ENCODE results near the gene ULK4. TPM values are rescaled to one million over a fixed set of nuclear protein-coding genes. Genes with fewer than 3 reads are reported as not detected.

The ULK4 gene
- total and polyA plus RNA-seq, 9 of the 15 experiments (the other 6 are each of a cell fraction or from before 2014, with no cell fraction given): 3.0 to 5.9 (median 3.5) TPM

DNA sequence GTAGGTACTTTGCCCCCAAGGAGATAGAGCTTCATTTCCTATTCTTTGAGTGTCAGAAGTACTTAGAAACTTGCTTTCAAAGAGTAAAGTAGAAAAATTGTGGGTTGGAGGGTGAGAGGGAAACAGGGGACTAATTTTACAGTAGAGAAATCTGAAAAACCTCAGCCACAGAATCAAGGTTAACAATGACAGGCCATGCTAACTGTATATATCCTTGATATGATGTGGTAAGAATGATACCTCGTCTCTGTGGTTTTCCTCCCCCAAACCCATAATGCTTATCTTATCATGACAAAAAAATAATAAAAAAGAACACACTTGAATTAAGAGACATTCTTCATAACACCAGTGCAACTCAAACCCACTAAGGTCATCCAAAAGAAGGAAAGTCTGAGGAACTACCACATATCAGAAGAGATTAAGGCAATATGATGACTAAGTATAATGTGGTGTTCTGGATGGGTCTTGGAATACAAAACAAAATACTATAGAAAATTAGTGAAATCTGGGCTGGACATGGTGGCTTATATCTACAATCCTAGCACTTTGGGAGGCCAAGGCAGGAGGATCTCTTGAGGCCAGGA is 360.4 kb downstream of the ULK4 start:
- H3K9me1 ChIP-seq (ENCODE audit: control insufficient read depth, insufficient read depth, low read length): no peaks in the 10 kb centered on the region
- no peak overlapping the region for H3K4me2 ChIP-seq (ENCODE audit: insufficient read depth, low read length)
- no peaks in the 10 kb centered on the region for H4K20me1 ChIP-seq (replicated peaks; ENCODE audit: control insufficient read depth, insufficient read depth, low read length)
- no peaks in the 10 kb centered on the region for H3K9me3 ChIP-seq (replicated peaks; ENCODE audit: control insufficient read depth, insufficient read depth, low read depth, low read length)
- H3K4me1 ChIP-seq (replicated peaks in 1 of 2; ENCODE audit: control insufficient read depth in 2 of 2, insufficient read depth in 2 of 2, low read length in 2 of 2): no peaks in the 10 kb centered on the region
- H3K79me2 ChIP-seq (ENCODE audit: control insufficient read depth, insufficient read depth, low read length): no peaks in the 10 kb centered on the region
- ChIA-PET POLR2A (no interaction called here), CTCF (ENCODE audit: low intra/inter-chr PET ratio) (no interaction called here)
- in situ Hi-C loops (cut with MboI) (no loop called here), intact Hi-C loops (cut with micrococcal nuclease) (no loop called here)
- H3K27me3 ChIP-seq (ENCODE audit: control insufficient read depth in 2 of 2, insufficient read depth in 2 of 2, low read length in 2 of 2): peaks cover 0 to 3% of the 10 kb centered on the region in 2 experiments; a peak in 1 of 5 replicates
- no peak overlapping the region for H3K27ac ChIP-seq (ENCODE audit: extremely low read depth, low read depth, low read length)
- TF ChIP-seq C11orf30 (IDR thresholded peaks at IDR 0.05; ENCODE audit: low read depth): peak; percentile 15; the same call in 1 of the 2 replicates
- TF ChIP-seq, protein P1, sequence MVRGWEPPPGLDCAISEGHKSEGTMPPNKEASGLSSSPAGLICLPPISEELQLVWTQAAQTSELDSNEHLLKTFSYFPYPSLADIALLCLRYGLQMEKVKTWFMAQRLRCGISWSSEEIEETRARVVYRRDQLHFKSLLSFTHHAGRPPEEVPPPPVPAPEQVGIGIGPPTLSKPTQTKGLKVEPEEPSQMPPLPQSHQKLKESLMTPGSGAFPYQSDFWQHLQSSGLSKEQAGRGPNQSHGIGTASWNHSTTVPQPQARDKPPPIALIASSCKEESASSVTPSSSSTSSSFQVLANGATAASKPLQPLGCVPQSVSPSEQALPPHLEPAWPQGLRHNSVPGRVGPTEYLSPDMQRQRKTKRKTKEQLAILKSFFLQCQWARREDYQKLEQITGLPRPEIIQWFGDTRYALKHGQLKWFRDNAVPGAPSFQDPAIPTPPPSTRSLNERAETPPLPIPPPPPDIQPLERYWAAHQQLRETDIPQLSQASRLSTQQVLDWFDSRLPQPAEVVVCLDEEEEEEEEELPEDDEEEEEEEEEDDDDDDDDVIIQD (CRISPR knock-in tag; IDR thresholded peaks at IDR 0.05): no peak
- peak; percentile 24; the same call in 1 of the 2 replicates for TF ChIP-seq ZNF316 (IDR thresholded peaks at IDR 0.05)
- no peak overlapping the region for H3K9ac ChIP-seq (ENCODE audit: insufficient read depth in 1 of 2, low read depth in 2 of 2, low read length in 2 of 2)
- H3K4me3 ChIP-seq: no peak overlapping the region
- no peak for FAIRE-seq
- no peak for DNase-seq (ENCODE audit: extremely low read depth in 1 of 4, low spot score in 3 of 4)
- H2AFZ ChIP-seq (ENCODE audit: low read depth, low read length): no peak overlapping the region
- H3K36me3 ChIP-seq (ENCODE audit: control insufficient read depth, insufficient read depth, low read length): no peaks in the 10 kb centered on the region
- WGBS (ENCODE audit: insufficient coverage, low coverage, missing lambda C conversion rate): 0% methylated on average over 1 of the region's 1 CpG
- no peak for ATAC-seq
- no TSS peak for BruUV-seq (replicated peaks)

DNA sequence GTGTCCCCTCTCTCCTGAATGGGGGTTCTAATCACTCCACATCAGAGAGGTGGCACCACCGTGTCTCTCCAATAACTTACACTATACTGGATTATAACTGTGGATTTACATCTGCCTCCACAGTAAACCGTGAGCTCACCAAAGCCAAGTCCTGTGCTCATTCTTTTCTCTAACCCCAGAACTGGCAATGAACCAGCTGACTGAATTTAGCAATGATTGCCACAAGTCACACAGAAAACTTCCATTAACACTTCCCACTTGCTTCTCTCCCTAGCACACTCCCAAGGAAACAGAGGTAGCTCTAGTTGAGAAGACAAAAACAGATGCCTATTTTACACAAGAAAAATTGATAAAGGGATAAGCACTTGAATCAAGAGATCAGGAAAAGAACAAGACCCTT is 361.3 kb downstream of the ULK4 start:
- BruUV-seq (replicated peaks): no TSS peak
- DNase-seq (ENCODE audit: extremely low read depth in 1 of 4, low spot score in 3 of 4): no peak
- H3K36me3 ChIP-seq (ENCODE audit: control insufficient read depth, insufficient read depth, low read length): no peaks in the 10 kb centered on the region
- 5% methylated on average over 2 of the region's 2 CpGs for WGBS (ENCODE audit: insufficient coverage, low coverage, missing lambda C conversion rate)
- no peaks in the 10 kb centered on the region for H3K9me1 ChIP-seq (ENCODE audit: control insufficient read depth, insufficient read depth, low read length)
- intact Hi-C loops (cut with micrococcal nuclease): no loop called here
- H2AFZ ChIP-seq (ENCODE audit: low read depth, low read length): no peak overlapping the region
- H3K4me1 ChIP-seq (replicated peaks in 1 of 2; ENCODE audit: control insufficient read depth in 2 of 2, insufficient read depth in 2 of 2, low read length in 2 of 2): no peaks in the 10 kb centered on the region
- H4K20me1 ChIP-seq (replicated peaks; ENCODE audit: control insufficient read depth, insufficient read depth, low read length): no peaks in the 10 kb centered on the region
- H3K27me3 ChIP-seq (ENCODE audit: control insufficient read depth in 2 of 2, insufficient read depth in 2 of 2, low read length in 2 of 2): peaks cover 0 to 3% of the 10 kb centered on the region in 2 experiments; a peak in 1 of 5 replicates
- no peak overlapping the region for H3K4me2 ChIP-seq (ENCODE audit: insufficient read depth, low read length)
- H3K9me3 ChIP-seq (replicated peaks; ENCODE audit: control insufficient read depth, insufficient read depth, low read depth, low read length): no peaks in the 10 kb centered on the region
- no peak overlapping the region for H3K27ac ChIP-seq (ENCODE audit: extremely low read depth, low read depth, low read length)
- FAIRE-seq: no peak
- ChIA-PET POLR2A (no interaction called here), CTCF (ENCODE audit: low intra/inter-chr PET ratio) (no interaction called here)
- no peak overlapping the region for H3K4me3 ChIP-seq
- H3K79me2 ChIP-seq (ENCODE audit: control insufficient read depth, insufficient read depth, low read length): no peaks in the 10 kb centered on the region
- no peak overlapping the region for H3K9ac ChIP-seq (ENCODE audit: insufficient read depth in 1 of 2, low read depth in 2 of 2, low read length in 2 of 2)
- in situ Hi-C loops (cut with MboI): no loop called here
- ATAC-seq: no peak
- TF ChIP-seq PHTF2 (CRISPR knock-in tag; IDR thresholded peaks at IDR 0.05): no peak
- TF ChIP-seq NUFIP1 (IDR thresholded peaks at IDR 0.05; ENCODE audit: partially characterized antibody): no peak
- TF ChIP-seq NR3C1 (CRISPR knock-in tag; IDR thresholded peaks at IDR 0.05): no peak
- no peak for TF ChIP-seq FOXP1 (CRISPR knock-in tag; IDR thresholded peaks at IDR 0.05)
- no peak for TF ChIP-seq ZNF184 (CRISPR knock-in tag; IDR thresholded peaks at IDR 0.05)
- TF ChIP-seq ZNF431 (CRISPR knock-in tag; IDR thresholded peaks at IDR 0.05): no peak
- TF ChIP-seq, protein P2, sequence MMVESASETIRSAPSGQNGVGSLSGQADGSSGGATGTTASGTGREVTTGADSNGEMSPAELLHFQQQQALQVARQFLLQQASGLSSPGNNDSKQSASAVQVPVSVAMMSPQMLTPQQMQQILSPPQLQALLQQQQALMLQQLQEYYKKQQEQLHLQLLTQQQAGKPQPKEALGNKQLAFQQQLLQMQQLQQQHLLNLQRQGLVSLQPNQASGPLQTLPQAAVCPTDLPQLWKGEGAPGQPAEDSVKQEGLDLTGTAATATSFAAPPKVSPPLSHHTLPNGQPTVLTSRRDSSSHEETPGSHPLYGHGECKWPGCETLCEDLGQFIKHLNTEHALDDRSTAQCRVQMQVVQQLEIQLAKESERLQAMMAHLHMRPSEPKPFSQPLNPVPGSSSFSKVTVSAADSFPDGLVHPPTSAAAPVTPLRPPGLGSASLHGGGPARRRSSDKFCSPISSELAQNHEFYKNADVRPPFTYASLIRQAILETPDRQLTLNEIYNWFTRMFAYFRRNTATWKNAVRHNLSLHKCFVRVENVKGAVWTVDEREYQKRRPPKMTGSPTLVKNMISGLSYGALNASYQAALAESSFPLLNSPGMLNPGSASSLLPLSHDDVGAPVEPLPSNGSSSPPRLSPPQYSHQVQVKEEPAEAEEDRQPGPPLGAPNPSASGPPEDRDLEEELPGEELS (CRISPR knock-in tag; IDR thresholded peaks at IDR 0.05; ENCODE audit: borderline replicate concordance): no peak
- no peak for TF ChIP-seq TRIM28 (IDR thresholded peaks at IDR 0.05)
- TF ChIP-seq SMARCE1 (IDR thresholded peaks at IDR 0.05): no peak
- TF ChIP-seq ARID1B (IDR thresholded peaks at IDR 0.05): no peak

Data from K562 (cell line).